ENCODE results near the gene WIPF1.

WIPF1 gene

GRCh38 chr2:174540893-174541292, 56.7 kb downstream of the WIPF1 start:
- no peak for DNase-seq (ENCODE audit: low read depth in 2 of 2)

- no peak for DNase-seq (ENCODE audit: low read depth in 2 of 2)
Observed at GRCh38 chr2:174535757-174536703, 61.6 kb downstream of the WIPF1 start.

GRCh38 chr2:174535083-174535482, 62.5 kb downstream of the WIPF1 start:
- DNase-seq (ENCODE audit: low read depth in 2 of 2): no peak

GRCh38 chr2:174529916-174530315, 67.7 kb downstream of the WIPF1 start:
- no peak for DNase-seq (ENCODE audit: low read depth in 2 of 2)

GRCh38 chr2:174527959-174528358, 69.6 kb downstream of the WIPF1 start:
- no peak for DNase-seq (ENCODE audit: low read depth in 2 of 2)

GRCh38 chr2:174527101-174527721, 70.4 kb downstream of the WIPF1 start:
- DNase-seq (ENCODE audit: low read depth in 2 of 2): no peak

- no peak for DNase-seq (ENCODE audit: low read depth in 2 of 2)
Observed at GRCh38 chr2:174524527-174524926, 73.1 kb downstream of the WIPF1 start.

- DNase-seq (ENCODE audit: low read depth in 2 of 2): no peak
Observed at GRCh38 chr2:174522553-174522952, 75.1 kb downstream of the WIPF1 start.

GRCh38 chr2:174518395-174518794, 79.2 kb downstream of the WIPF1 start:
- DNase-seq (ENCODE audit: low read depth in 2 of 2): no peak

GRCh38 chr2:174516501-174517378, 80.9 kb downstream of the WIPF1 start:
- DNase-seq (ENCODE audit: low read depth in 2 of 2): no peak

- DNase-seq (ENCODE audit: low read depth in 2 of 2): no peak
Observed at GRCh38 chr2:174512345-174512744, 85.3 kb downstream of the WIPF1 start.

GRCh38 chr2:174511580-174512260, 85.9 kb downstream of the WIPF1 start:
- DNase-seq (ENCODE audit: low read depth in 2 of 2): no peak

GRCh38 chr2:174510583-174511189, 86.9 kb downstream of the WIPF1 start:
- no peak for DNase-seq (ENCODE audit: low read depth in 2 of 2)

All from activated CD8-positive, alpha-beta memory T cell treated with anti-CD3 and anti-CD28 coated beads for 4 hours (primary cell).